GM12874 (cell line): ENCODE measurements around the gene METTL2B.

ENCODE experiments used
- TF ChIP-seq, protein P1 (sequence below): IDR thresholded peaks from 2 replicates; pipeline ENCODE4 v1.5.1; 2011; ENCODE audit warnings: low read depth, mild to moderate bottlenecking, control low read depth, low read length, moderate library complexity; ENCODE audit not compliant: insufficient read depth

METTL2B gene

DNA sequence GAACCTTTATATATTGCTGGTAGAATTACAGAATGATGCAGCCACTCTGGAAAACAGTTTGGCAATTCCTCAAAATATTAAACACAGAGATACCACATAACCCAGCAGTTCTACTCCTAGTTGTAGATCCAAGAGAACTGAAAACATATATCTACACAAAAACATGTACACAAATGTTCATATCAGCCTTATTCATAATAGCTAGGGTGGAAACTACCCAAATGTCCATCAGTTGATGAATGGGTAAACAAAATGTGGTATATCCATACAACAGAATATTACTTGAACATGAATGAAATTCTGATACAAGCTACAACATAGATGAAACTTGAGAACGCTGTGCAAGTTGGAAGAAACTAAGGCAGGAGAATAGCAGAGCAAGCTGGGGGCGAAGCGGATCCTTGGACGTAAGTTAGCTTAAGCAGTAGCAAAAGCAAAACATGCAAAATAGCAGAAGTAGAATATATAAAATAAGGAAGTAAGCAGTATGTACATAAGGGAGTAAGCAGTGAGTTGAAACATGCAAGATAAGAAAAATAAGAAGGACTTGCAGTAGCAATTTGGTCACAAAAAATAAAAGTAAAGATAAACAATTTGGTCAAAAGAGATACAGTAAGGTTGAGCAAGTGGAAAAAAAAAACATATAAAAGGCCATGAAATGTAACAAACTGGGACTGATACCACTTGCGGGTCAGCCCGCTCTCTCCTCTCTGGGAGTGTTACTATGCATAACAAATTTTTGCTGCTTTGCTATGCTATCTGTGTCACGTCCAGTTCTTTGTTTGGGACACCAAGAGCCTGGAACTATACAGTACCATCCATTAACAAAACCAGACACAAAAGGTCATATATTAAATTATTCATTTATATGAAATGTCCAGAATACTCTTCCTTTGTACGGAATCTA lies 38.9 kb upstream of the METTL2B start:
- TF ChIP-seq, protein P1, sequence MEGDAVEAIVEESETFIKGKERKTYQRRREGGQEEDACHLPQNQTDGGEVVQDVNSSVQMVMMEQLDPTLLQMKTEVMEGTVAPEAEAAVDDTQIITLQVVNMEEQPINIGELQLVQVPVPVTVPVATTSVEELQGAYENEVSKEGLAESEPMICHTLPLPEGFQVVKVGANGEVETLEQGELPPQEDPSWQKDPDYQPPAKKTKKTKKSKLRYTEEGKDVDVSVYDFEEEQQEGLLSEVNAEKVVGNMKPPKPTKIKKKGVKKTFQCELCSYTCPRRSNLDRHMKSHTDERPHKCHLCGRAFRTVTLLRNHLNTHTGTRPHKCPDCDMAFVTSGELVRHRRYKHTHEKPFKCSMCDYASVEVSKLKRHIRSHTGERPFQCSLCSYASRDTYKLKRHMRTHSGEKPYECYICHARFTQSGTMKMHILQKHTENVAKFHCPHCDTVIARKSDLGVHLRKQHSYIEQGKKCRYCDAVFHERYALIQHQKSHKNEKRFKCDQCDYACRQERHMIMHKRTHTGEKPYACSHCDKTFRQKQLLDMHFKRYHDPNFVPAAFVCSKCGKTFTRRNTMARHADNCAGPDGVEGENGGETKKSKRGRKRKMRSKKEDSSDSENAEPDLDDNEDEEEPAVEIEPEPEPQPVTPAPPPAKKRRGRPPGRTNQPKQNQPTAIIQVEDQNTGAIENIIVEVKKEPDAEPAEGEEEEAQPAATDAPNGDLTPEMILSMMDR, result no peak

DNA sequence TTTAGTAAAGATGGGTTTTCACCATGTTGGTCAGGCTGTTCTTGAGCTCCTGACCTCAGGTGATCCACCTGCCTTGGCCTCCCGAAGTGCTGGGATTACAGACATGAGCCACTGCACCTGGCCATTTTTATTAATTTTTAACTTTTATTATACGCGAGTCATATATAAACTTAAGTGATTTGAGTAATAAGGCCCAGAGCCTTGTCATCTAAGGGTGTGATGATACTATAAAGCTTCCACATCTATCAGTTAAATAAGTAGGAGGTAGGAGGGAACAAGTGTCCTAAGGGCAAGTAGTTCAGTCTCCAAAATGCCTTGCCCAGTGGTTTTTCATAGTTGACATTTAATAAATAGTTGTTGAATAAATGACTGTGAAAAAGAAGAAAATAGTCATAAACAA lies 34.2 kb upstream of the METTL2B start:
- TF ChIP-seq, protein P1, result no peak

DNA sequence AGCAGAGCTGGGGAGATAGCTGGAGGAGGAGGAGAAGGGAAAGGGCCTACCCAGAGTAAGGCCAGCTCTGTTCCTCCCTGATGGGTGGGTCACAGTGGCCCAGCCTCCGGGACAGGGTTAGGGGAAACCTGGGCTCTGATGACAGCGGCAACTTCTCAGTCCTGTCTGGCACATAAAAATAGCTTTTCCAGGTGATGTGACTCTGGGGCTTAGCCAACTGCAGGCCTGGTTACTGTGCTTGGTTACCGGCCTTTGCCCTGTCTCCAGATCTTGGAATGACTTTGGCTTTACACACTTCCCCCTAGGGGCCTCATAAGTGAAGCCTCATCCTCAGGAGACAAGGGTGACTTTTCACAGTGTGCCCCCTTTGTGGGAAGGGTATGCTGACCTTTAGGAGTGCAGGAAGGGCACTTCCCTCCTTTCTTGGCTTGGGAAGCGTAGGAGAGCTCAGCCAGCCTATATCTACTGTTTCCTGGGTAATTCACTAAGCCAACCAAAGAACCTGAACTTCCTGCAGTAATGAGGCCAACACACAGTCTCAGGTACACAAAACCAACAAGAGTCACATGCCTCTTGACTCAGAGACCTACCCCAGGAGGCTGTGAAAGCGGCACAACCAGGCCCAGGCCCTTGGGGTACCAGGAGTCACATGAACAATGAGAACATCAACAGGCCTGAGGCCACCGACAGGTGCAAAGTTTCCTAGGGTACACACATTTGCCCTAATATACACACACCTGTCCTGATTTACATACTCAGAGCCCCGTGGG lies 32.5 kb upstream of the METTL2B start:
- TF ChIP-seq, protein P1, result no peak

- TF ChIP-seq, protein P1, result no peak
These were observed 30.2 kb upstream of the METTL2B start for GRCh38 chr7:128446306-128446705.

DNA sequence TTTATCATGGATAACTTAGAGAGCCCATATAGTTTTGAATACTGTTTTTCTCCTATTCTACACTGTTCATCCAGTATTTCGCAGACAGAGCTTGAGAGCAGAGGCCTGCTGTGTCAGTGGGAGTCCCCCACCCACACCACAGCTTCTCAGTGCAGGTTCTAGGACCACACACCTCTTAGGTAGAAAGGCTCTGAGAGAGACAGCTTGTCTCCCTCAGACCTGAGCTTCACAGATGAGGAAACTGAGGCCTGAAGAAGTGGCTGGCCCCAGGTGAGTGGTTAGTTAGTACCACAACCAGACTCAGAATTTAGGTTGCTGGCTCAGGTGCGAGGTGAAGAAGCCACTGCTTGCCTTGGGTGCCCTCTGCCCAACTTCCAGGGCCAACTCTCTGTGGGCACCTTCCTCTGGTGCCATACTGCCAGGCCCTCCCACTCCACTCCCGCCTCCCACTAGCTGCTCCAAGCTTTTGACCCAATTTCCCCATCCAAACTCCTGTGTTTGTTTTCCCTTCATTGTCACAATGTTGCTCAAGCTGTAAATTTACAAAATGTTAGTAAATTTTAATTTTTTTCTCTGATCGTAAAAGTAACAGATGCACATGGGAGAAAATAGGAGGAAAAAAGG lies 28.5 kb upstream of the METTL2B start:
- TF ChIP-seq, protein P1, result no peak

DNA sequence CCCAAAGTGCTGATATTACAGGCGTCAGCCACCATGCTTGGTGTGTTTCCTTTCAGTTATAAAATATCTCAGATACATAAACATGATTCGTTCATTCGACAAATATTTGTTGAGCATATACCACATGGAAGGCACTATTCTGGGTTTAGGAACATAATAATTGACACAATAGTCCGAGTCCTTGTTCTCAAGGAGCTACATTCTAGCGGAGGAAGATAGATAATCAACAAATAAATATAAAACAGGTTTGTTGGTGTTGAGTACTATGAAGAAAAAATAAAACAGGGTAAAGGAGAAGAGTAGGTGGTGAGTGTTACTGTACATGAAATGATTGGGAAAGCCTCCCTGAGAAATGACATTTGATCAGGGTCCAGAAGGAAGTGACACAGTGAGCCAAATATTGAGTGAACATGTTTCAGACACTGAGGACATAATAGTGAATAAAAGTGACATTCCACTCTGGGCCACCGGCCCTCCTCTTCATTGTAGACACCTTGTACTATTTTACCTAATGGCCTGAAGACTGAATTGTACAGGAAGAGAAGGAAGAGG lies 27.7 kb upstream of the METTL2B start:
- TF ChIP-seq, protein P1, result no peak

DNA sequence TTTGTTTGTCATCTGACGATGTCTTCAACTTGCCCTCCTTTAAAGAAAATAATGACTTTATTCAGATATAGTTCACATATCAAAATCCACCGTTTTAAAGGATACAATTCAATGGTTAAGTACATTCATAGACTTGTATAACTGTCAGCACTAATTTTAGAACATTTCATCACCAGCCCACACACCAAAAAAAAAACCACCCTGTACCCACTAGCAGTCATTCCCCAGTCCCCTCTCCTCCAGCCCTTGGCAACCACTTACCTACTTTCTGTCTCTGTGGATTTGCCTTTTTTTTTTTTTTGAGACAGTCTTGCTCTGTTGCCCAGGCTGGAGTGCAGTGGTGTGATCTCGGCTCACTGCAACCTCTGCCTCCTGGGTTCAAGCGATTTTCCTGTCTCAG lies 26.1 kb upstream of the METTL2B start:
- TF ChIP-seq, protein P1, result no peak
